A673 (cell line): ENCODE results near the gene AFM.

Source experiments
- EZH2 ChIP-seq: fragments of 200-600 bp; sonication (generic); IDR thresholded peaks from 2 replicates; pipeline ENCODE4 v1.6.1; 2017; ENCODE audit warnings: borderline replicate concordance, low read depth, mild to moderate bottlenecking, mixed read lengths, antibody characterized with exemption, low read length; ENCODE audit not compliant: poor library complexity, severe bottlenecking
- TF ChIP-seq, protein P1 (sequence below): fragments of 300-800, 200-600 bp; sonication (generic); conservative IDR thresholded peaks from 2 replicates; pipeline ENCODE4 v1.5.1; 2017; ENCODE audit warnings: low read depth, mild to moderate bottlenecking, antibody characterized with exemption, low read length, moderate library complexity, mixed read lengths

DNA sequence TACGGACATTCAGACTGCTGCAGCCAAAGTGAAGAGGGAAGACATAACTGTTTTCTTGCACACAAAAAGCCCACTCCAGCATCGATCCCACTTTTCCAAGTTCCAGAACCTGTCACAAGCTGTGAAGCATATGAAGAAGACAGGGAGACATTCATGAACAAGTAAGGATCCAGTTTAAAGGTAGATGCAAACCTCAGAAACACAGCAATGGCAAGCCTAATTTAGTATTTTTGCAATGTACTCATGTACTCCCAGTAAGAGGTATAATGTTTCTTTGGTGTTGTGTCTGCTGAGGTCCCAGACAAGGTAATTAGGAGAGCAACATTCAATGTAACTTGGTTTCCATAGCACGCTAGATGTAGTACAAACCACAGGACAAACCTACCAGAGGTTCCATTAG lies 40.9 kb upstream of the AFM start:
- TF ChIP-seq, protein P1, sequence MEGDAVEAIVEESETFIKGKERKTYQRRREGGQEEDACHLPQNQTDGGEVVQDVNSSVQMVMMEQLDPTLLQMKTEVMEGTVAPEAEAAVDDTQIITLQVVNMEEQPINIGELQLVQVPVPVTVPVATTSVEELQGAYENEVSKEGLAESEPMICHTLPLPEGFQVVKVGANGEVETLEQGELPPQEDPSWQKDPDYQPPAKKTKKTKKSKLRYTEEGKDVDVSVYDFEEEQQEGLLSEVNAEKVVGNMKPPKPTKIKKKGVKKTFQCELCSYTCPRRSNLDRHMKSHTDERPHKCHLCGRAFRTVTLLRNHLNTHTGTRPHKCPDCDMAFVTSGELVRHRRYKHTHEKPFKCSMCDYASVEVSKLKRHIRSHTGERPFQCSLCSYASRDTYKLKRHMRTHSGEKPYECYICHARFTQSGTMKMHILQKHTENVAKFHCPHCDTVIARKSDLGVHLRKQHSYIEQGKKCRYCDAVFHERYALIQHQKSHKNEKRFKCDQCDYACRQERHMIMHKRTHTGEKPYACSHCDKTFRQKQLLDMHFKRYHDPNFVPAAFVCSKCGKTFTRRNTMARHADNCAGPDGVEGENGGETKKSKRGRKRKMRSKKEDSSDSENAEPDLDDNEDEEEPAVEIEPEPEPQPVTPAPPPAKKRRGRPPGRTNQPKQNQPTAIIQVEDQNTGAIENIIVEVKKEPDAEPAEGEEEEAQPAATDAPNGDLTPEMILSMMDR, result no peak
- TF ChIP-seq EZH2, result no peak
